Parathyroid adenoma (tissue), 2 donors: ENCODE measurements around the gene SOCS1.

Experiments used
- H2AFZ ChIP-seq: fragments of 300-600 bp; sonication (generic); one replicate; pipeline ENCODE4 v1.7.0; 2017; ENCODE audit warnings: antibody characterized with exemption, mild to moderate bottlenecking
- H3K27ac ChIP-seq: fragments of 300-600 bp; sonication (generic); one replicate; pipeline ENCODE4 v1.7.0; 2017
- H3K27me3 ChIP-seq: fragments of 300-600 bp; sonication (generic); one replicate; pipeline ENCODE4 v1.7.0; 2017; ENCODE audit warnings: low read length; ENCODE audit not compliant: control insufficient read depth, insufficient read depth
- H3K36me3 ChIP-seq: fragments of 300-600 bp; sonication (generic); one replicate; pipeline ENCODE4 v1.7.0; 2017; ENCODE audit warnings: low read length; ENCODE audit not compliant: control insufficient read depth, insufficient read depth
- H3K4me1 ChIP-seq: fragments of 300-600 bp; sonication (generic); one replicate; pipeline ENCODE4 v1.7.0; 2017; ENCODE audit warnings: control low read depth
- H3K4me2 ChIP-seq: fragments of 300-600 bp; sonication (generic); one replicate; pipeline ENCODE4 v1.7.0; 2017; ENCODE audit warnings: low read length
- H3K4me3 ChIP-seq: fragments of 300-600 bp; sonication (generic); one replicate; pipeline ENCODE4 v1.7.0; 2017; ENCODE audit warnings: low read depth, low read length
- H3K79me2 ChIP-seq: fragments of 300-600 bp; sonication (generic); one replicate; pipeline ENCODE4 v1.7.0; 2017; ENCODE audit warnings: control low read depth
- H3K9ac ChIP-seq: fragments of 300-600 bp; sonication (generic); one replicate; pipeline ENCODE4 v1.7.0; 2017; ENCODE audit warnings: mild to moderate bottlenecking
- H3K9me3 ChIP-seq: fragments of 300-600 bp; sonication (generic); one replicate; pipeline ENCODE4 v1.7.0; 2017; ENCODE audit warnings: low read length; ENCODE audit not compliant: control insufficient read depth
- TF ChIP-seq, protein P1 (sequence below): fragments of 300-600 bp; sonication (generic); IDR thresholded peaks from one replicate; pipeline ENCODE4 v1.7.0; 2017; ENCODE audit warnings: antibody characterized with exemption, mild to moderate bottlenecking
- donor health status: primary hyperparathyroidism.

Gene SOCS1

DNA sequence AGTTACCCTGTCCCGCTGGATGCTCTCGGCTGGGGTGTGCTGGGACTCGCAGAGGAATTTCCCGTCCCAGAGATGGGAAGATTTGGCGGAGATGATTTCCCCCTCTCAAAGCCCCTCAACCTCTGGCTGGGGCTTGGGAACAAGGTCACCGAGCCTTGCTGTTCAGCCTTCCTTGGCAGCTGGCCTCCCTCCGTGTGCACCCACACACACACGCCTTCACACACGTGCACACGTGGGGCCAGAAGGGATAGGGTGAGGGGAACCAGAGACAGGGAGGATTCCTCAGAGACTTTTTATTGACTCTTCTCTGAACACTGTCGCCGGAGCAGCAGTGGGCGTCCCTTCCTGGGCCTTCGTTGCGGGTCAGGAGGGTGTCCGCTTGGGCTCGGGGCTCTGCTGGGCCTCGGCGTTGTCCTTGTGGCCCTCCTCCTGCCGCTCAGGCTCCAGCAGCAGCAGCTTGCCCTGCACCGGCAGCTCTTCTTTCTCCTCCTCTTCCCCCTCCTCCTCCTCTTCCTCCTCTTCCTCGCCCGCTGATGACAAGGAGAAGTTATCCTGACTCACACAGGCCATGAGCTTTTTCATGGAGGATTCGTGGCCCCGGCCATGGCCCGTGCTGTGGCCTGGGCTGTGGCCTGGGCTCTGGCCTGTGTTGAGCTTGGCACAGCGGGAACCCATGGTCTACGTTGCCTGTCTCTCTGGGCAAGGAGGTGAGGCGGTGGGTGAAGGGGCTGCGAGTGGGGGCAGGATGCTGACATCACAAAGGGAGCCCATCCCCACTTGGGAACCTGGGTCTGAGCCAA lies 17.1 kb upstream of the SOCS1 start, which contains the start of gene PRM3:
TSS of gene PRM3 (minus strand) at position 709 of the 800 bp plus-strand sequence. CDS start at position 675, 34 bp downstream.
- H3K4me1 ChIP-seq = no peaks in the 10 kb centered on the region
- H3K79me2 ChIP-seq = no peaks in the 10 kb centered on the region
- TF ChIP-seq, protein P1, sequence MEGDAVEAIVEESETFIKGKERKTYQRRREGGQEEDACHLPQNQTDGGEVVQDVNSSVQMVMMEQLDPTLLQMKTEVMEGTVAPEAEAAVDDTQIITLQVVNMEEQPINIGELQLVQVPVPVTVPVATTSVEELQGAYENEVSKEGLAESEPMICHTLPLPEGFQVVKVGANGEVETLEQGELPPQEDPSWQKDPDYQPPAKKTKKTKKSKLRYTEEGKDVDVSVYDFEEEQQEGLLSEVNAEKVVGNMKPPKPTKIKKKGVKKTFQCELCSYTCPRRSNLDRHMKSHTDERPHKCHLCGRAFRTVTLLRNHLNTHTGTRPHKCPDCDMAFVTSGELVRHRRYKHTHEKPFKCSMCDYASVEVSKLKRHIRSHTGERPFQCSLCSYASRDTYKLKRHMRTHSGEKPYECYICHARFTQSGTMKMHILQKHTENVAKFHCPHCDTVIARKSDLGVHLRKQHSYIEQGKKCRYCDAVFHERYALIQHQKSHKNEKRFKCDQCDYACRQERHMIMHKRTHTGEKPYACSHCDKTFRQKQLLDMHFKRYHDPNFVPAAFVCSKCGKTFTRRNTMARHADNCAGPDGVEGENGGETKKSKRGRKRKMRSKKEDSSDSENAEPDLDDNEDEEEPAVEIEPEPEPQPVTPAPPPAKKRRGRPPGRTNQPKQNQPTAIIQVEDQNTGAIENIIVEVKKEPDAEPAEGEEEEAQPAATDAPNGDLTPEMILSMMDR = no peak
- no peaks in the 10 kb centered on the region for H3K36me3 ChIP-seq
- H2AFZ ChIP-seq = no peak within 1 kb of the TSS
- H3K27me3 ChIP-seq = no peaks in the 10 kb centered on the region
- no peak within 1 kb of the TSS for H3K4me3 ChIP-seq
- H3K4me2 ChIP-seq = no peak within 1 kb of the TSS
- no peaks in the 10 kb centered on the region for H3K9me3 ChIP-seq
- no peak within 1 kb of the TSS for H3K27ac ChIP-seq
- no peak within 1 kb of the TSS for H3K9ac ChIP-seq

DNA sequence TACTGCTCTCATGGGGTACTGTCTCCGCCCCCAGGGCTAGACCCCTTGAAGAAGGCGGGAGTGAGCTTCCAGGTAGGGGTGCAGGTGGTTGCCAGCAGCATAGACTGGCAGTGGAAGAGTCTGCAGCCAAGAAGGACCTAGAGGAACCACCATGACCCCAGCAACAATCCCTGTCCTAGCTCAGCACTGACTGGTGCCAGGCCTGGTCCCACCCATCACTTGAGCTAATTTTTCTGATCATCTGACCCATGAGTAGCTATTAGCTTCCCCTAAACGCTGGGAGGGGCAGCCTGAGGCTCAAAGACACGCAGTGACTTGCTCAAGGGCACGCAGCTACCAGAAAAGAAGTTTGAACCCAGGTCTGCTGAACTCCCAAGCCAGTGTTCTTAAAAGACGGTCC lies 16.5 kb upstream of the SOCS1 start:
- H3K4me2 ChIP-seq = no peak overlapping the region
- TF ChIP-seq, protein P1 = no peak
- H3K4me1 ChIP-seq = no peaks in the 10 kb centered on the region
- H3K79me2 ChIP-seq = no peaks in the 10 kb centered on the region
- H3K9me3 ChIP-seq = no peaks in the 10 kb centered on the region
- H3K27ac ChIP-seq = no peak overlapping the region
- H3K27me3 ChIP-seq = no peaks in the 10 kb centered on the region
- H2AFZ ChIP-seq = no peak overlapping the region
- H3K4me3 ChIP-seq = no peak overlapping the region
- H3K9ac ChIP-seq = no peak overlapping the region
- no peaks in the 10 kb centered on the region for H3K36me3 ChIP-seq

DNA sequence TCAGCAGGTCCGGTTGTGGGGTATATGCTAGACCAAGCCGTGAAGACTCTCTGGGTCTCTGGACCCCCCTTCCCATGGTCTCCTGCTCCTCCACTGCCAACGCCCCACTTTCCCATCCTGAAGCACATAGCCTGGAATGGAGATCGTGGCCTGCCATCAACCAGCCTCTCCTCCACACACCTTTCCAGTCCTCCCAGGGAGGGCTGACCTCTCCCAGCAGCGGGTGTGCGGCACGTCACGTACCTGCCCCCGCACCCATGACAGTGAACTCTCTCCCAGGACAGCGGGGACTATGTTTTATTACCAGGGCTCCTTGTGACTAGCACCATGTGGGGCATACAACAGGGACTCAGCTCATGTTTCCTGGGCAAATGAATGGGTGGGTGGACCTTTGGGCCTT lies 15.6 kb upstream of the SOCS1 start:
- no peaks in the 10 kb centered on the region for H3K9me3 ChIP-seq
- H3K79me2 ChIP-seq = no peaks in the 10 kb centered on the region
- no peak overlapping the region for H3K4me2 ChIP-seq
- no peaks in the 10 kb centered on the region for H3K36me3 ChIP-seq
- no peaks in the 10 kb centered on the region for H3K27me3 ChIP-seq
- H3K4me1 ChIP-seq = no peaks in the 10 kb centered on the region
- no peak overlapping the region for H2AFZ ChIP-seq
- TF ChIP-seq, protein P1 = no peak
- H3K27ac ChIP-seq = no peak overlapping the region
- H3K4me3 ChIP-seq = no peak overlapping the region
- H3K9ac ChIP-seq = no peak overlapping the region

DNA sequence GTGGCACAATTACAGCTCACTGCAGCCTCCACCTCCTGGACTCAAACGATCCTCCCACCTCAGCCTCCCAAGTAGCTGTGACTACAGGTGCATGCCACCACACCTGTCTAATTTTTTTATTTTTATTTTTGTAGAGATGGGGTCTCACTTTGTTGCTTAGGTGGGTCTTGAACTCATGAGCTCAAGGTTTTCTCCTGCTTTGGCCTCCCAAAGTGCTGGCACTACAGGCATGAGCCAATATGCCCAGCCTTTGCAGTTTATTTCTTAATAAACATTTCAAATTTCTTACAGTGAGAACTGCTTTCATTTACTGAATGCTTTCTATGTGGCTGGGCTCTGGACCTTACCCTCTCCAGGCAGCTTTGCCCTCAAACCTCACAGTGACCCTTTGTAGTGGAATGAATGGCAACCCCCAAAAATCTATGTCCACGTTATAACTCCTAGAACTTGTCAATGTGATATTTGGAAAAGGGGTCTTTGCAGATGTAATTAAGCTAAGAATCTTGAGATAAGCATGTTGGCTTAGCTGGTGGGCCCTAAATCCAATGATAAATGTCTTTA lies 14.7 kb upstream of the SOCS1 start:
- H2AFZ ChIP-seq = no peak overlapping the region
- no peaks in the 10 kb centered on the region for H3K9me3 ChIP-seq
- H3K4me2 ChIP-seq = no peak overlapping the region
- no peaks in the 10 kb centered on the region for H3K27me3 ChIP-seq
- no peak overlapping the region for H3K9ac ChIP-seq
- no peaks in the 10 kb centered on the region for H3K36me3 ChIP-seq
- H3K4me3 ChIP-seq = no peak overlapping the region
- TF ChIP-seq, protein P1 = no peak
- H3K79me2 ChIP-seq = no peaks in the 10 kb centered on the region
- no peak overlapping the region for H3K27ac ChIP-seq
- H3K4me1 ChIP-seq = no peaks in the 10 kb centered on the region
